Mammary microvascular endothelial cell (primary cell): ENCODE data around the gene MYL12B. TPM values are rescaled to one million over a fixed set of nuclear protein-coding genes. Genes with fewer than 3 reads are reported as not detected.

Experiments
- total RNA-seq: library from RNA; depleted of rRNA; stranded (reverse); fragments of >200 nt; gene quantifications from 2 replicates; pipeline ENCODE4 v1.2.3, GENCODE V29; 2015

The MYL12B gene
- total RNA-seq, result 648 and 672 TPM in 2 replicates

DNA sequence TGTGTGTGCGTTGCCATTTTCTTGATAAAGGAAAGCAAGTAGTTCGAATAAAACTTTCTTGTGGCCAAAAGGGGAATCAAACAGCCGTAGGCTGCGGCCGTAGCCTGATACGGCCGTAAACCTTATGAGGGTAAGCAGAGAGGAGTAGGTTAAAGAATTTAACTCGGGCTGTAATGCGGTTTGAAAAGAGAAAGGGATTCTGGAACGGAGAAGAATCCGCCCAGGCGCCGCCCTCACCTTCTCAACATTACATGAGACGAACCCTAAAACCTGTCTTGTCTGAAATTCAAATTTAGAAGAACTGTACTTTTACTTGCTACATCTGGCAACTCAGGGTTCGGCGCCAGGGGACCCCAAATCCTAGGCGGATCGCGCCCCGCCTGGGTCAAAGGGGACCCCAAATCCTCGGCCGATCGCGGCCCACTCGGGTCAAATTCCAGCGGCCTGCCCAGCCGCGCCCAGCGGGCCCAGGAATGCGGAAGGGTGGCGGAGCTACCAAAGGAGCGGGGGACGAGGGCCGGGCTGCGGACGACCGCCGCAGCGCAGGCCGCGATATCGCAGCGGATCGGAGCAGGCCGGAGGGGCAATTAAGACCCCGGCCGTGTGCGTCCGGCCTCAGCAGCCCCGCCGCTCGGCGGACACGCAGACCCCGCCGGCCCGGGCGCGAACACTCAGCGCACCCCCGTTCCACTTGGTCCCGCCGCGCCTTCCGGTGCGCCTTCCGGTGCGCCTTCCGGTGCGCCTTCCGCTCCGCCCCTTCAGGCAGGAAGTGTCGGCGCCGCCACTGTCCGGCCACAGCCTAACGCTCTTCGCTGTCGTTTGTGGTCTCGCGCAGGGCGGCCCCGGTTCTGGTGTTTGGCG, at the start of gene MYL12B:
Gene MYL12B, plus strand, starts transcription at position 761 of the 861 bp plus-strand sequence. CDS start 10,766 bp downstream, outside the sequence.

DNA sequence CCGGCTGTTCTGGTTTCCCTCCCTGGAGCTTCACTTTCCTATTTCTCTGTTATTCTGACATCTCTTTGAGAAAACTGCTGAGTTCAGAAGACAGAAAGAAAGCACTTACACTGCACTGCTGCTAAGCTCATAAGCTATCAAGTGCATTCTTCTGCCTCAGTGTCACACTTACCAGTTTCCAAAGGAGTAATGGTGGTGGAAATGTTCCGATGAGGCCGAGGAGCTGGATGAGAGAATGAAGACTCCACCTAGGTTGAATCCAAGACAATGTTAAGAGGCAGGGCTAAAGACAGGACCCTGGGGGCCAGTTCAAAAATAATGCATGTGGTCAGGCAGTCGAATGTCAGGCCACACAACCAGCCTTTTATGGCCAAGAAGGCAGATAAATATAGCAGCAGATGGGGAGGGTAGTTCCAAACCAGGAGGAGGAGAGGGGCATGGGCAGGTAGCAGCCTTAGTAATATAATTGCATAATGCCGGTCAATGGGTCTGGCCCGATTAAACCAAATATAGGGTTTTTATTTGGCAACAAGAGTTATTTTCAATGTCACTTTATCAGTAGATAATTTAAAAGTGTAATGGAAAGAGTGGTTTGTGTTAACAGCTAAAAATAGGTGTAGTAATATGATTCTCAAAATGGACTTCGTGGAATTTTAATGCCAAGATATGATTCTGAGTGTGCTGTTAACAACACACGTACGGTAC, 42.1 kb upstream of the MYL12B start, which contains the start of gene MYOM1:
Gene MYOM1, minus strand, starts transcription at position 338 of the 705 bp plus-strand sequence. CDS start 4,745 bp downstream, outside the sequence.

DNA sequence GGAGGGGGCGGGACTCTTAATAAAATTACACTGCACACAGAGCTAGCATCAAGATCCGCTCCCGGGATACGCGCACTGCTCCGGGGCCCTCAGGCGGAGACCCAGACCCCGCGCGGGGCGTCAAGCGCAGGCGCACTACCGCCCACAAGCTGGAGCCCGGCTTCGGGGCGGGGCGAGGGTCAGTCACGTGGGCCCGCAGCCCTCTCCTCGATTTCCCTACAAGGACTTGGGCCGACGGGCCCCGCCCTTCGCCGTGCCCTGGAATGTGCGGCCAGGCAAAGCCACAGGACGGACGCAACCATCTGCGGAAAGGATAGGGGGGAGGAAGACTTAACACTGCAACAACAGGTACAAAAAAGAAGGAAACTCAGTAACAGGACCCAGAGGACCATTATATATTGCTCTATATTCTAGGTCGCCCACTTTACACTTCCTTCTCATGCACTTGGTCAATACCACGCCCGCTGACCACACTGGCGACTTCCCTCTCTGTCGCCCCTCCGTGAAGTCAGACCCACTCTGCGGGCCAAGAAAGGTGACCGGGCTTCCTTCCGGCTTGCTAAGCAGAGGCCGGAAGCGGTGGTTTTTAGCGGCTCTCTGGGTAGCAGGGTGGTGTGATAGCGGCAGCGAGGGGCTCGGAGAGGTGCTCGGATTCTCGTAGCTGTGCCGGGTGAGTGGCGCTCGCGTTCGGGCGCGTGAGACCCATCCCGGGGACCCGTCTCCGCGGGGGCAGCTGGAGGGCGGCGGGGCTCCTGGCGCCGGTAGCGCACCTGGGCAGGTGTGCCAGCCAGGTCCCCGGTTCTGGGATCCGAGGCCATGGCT, 14.5 kb upstream of the MYL12B start, which contains the start of gene MYL12A:
Gene MYL12A, plus strand, starts transcription at position 562 of the 822 bp plus-strand sequence. CDS start 5,447 bp downstream, outside the sequence.

Other genes starting within 250 kb of the MYL12B start
- 20.7 and 23.9 TPM in 2 replicates for gene LPIN2, start 249.0 kb upstream of the MYL12B start, total RNA-seq
- gene MYOM1, start 42.2 kb upstream of the MYL12B start, total RNA-seq, result 0.05 and 0.07 TPM in 2 replicates
- gene MYL12A, start 14.3 kb upstream of the MYL12B start, total RNA-seq, result 1,237 and 1,311 TPM in 2 replicates
- 34.5 TPM in 2 replicates for gene TGIF1, start 188.0 kb downstream of the MYL12B start, total RNA-seq